SU-DHL-6 (cell line): ENCODE measurements around the gene KLHL4.
"Not testable (repeated sequence)": the region's sequence is repeated elsewhere in the genome, so short reads cannot be mapped to it uniquely, and the experiment has no call there.

Source experiments
- H2AFZ ChIP-seq: fragments of 200-600 bp; sonication (generic); 2 replicates; pipeline ENCODE4 v1.6.1; 2014; ENCODE audit warnings: low read depth, mild to moderate bottlenecking, moderate library complexity, mixed read lengths, antibody characterized with exemption, low read length; ENCODE audit not compliant: severe bottlenecking
- H3F3A ChIP-seq: fragments of 200-600 bp; shearing (Covaris generic); 2 replicates; pipeline ENCODE4 v1.6.0; 2016; ENCODE audit warnings: antibody characterized with exemption, mild to moderate bottlenecking; ENCODE audit not compliant: insufficient read depth
- H3K27ac ChIP-seq: fragments of 200-600 bp; sonication (generic); 2 replicates; pipeline ENCODE4 v1.5.1; 2016; ENCODE audit warnings: low read depth, mild to moderate bottlenecking, low read length, moderate library complexity, mixed read lengths
- H3K27me3 ChIP-seq: fragments of 200-600 bp; sonication (generic), shearing (Covaris generic); 2 replicates; pipeline ENCODE4 v1.6.0; 2014; ENCODE audit warnings: mild to moderate bottlenecking, low read length
- H3K36me3 ChIP-seq: fragments of 200-600 bp; sonication (generic); 2 replicates; pipeline ENCODE4 v1.6.1; 2014; ENCODE audit warnings: mild to moderate bottlenecking, low read length, mixed read lengths
- H3K4me2 ChIP-seq: fragments of 300-600, 200-600 bp; shearing (Covaris generic), sonication (generic); 2 replicates; pipeline ENCODE4 v1.6.0; 2014; ENCODE audit warnings: low read length, low read depth, mild to moderate bottlenecking; ENCODE audit not compliant: poor library complexity, severe bottlenecking
- H3K4me3 ChIP-seq: fragments of 200-600 bp; sonication (generic); 2 replicates; pipeline ENCODE4 v1.5.1; 2014; ENCODE audit warnings: antibody characterized with exemption, low read length, mild to moderate bottlenecking, mixed read lengths; ENCODE audit not compliant: insufficient read depth, poor library complexity, severe bottlenecking
- H3K79me2 ChIP-seq: fragments of 200-600 bp; sonication (generic); 2 replicates; pipeline ENCODE4 v1.6.1; 2014; ENCODE audit warnings: mild to moderate bottlenecking, low read length, moderate library complexity; ENCODE audit not compliant: insufficient read depth
- H3K9ac ChIP-seq: fragments of 200-600 bp; sonication (generic); 2 replicates; pipeline ENCODE4 v1.7.0; 2014; ENCODE audit warnings: mild to moderate bottlenecking, low read length
- H3K9me2 ChIP-seq: fragments of 200-600 bp; sonication (generic); replicated peaks from 2 replicates; pipeline ENCODE4 v1.6.1; 2014; ENCODE audit warnings: low read length; ENCODE audit not compliant: insufficient read depth
- H3K9me3 ChIP-seq: fragments of 200-600 bp; sonication (generic); 2 replicates; pipeline ENCODE4 v1.6.1; 2014; ENCODE audit warnings: low read length, mixed read lengths; ENCODE audit not compliant: insufficient read depth
- H4K20me1 ChIP-seq: fragments of 200-600 bp; sonication (generic); 2 replicates; pipeline ENCODE4 v1.6.1; 2014; ENCODE audit warnings: low read depth, mild to moderate bottlenecking, antibody characterized with exemption, low read length, moderate library complexity, mixed read lengths
- CTCF ChIP-seq: fragments of 200-600 bp; sonication (generic); IDR thresholded peaks from one replicate; pipeline ENCODE4 v1.5.1; 2017; ENCODE audit warnings: antibody characterized with exemption, mild to moderate bottlenecking, low read length, moderate library complexity; ENCODE audit not compliant: insufficient read depth, poor library complexity, severe bottlenecking
- EZH2phosphoT487 ChIP-seq: fragments of 200-600 bp; sonication (generic), shearing (Covaris generic); conservative IDR thresholded peaks from 2 replicates; pipeline ENCODE4 v1.6.1; 2018; ENCODE audit warnings: mild to moderate bottlenecking, antibody characterized with exemption, low read length, moderate library complexity, mixed read lengths

The KLHL4 gene

DNA sequence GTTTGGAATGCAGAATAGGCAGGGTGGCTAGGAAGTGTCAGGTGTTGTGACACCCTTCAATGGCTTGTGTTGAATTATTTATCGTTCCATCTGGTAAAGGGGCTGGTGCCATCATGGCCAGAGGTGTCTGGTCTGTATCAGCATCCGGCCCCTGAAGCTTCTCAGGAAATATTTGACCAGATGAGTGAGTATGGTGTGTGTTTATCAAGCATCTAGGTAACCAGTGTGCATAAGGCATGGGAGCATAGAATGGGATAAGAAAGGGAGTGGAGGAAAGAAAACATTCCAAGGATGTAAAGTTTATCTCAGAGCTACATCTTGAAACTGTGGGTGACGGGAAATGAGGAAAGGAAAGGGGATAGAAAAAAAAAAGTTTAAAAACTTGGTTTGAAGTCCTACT, 109.4 kb downstream of the KLHL4 start:
- Histone ChIP-seq H4K20me1 (no peaks in the 10 kb centered on the region), H3F3A (no peaks in the 10 kb centered on the region), H3K79me2 (no peaks in the 10 kb centered on the region), H3K9me3 (no peaks in the 10 kb centered on the region), H2AFZ (no peak overlapping the region), H3K4me3 (no peak overlapping the region), H3K9ac (no peak overlapping the region), H3K27me3 (no peaks in the 10 kb centered on the region), H3K27ac (no peak overlapping the region), H3K36me3 (no peaks in the 10 kb centered on the region), H3K4me2 (no peak overlapping the region), H3K9me2 (no peaks in the 10 kb centered on the region)
- TF ChIP-seq EZH2phosphoT487 (no peak), CTCF (no peak)

DNA sequence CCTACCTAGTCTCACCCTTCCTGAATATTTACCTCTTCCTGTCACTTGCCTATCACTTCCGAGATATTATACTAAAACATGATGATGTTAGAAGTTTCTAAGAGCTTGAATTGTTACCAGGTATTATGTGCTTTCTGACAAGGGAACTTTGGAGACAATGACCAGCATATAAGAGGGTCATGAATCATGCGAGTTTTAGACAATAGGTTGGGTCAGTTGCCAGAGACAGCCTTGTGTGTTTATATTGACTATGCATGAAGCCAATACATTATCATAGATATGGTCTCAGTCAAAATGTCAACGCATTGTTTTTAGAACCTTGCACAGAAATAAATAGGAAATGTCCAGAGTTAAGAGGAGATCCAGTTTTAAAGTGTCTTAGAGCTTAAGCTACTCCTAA, 116.8 kb downstream of the KLHL4 start:
- H3K4me3 ChIP-seq, result no peak overlapping the region
- TF ChIP-seq EZH2phosphoT487, result no peak
- H4K20me1 ChIP-seq, result no peaks in the 10 kb centered on the region
- no peak overlapping the region for H3K27ac ChIP-seq
- no peaks in the 10 kb centered on the region for H3K9me2 ChIP-seq
- no peaks in the 10 kb centered on the region for H3K36me3 ChIP-seq
- H3K27me3 ChIP-seq, result no peaks in the 10 kb centered on the region
- no peak overlapping the region for H2AFZ ChIP-seq
- no peaks in the 10 kb centered on the region for H3K79me2 ChIP-seq
- H3K9me3 ChIP-seq, result no peaks in the 10 kb centered on the region
- no peaks in the 10 kb centered on the region for H3F3A ChIP-seq
- no peak overlapping the region for H3K4me2 ChIP-seq
- H3K9ac ChIP-seq, result no peak overlapping the region

DNA sequence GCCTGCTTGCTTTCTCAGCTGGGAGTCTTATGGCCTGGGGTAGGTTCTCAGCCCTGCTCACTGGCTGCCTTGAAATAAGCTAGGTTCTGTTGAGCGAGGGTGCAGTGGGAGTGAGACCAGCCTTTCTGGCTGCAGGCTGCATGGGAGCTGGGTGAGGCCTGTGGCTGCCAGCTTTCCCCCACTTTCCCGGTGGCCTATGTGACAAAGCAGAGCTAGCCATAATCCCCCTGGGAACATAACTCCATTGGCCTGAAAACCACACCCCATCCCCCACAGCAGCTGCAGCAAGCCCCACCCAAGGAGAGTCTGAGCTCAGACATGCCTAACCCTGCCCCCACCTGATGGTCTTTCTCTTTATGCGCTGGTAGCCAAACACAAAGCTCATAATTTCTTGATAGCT, 118.9 kb downstream of the KLHL4 start:
- TF ChIP-seq CTCF (no peak), EZH2phosphoT487 (no peak)
- H3K4me2 ChIP-seq, result no peak overlapping the region
- H3K27me3 ChIP-seq, result no peaks in the 10 kb centered on the region
- H2AFZ ChIP-seq, result no peak overlapping the region
- no peaks in the 10 kb centered on the region for H3K36me3 ChIP-seq
- H3K4me3 ChIP-seq, result no peak overlapping the region
- H4K20me1 ChIP-seq, result no peaks in the 10 kb centered on the region
- H3K27ac ChIP-seq, result no peak overlapping the region
- H3K9me2 ChIP-seq, result no peaks in the 10 kb centered on the region
- H3K9me3 ChIP-seq, result no peaks in the 10 kb centered on the region
- no peak overlapping the region for H3K9ac ChIP-seq
- no peaks in the 10 kb centered on the region for H3K79me2 ChIP-seq
- no peaks in the 10 kb centered on the region for H3F3A ChIP-seq

- not testable (repeated sequence) for H2AFZ ChIP-seq, H3K4me3 ChIP-seq, H3K27ac ChIP-seq, H3K36me3 ChIP-seq, H3K27me3 ChIP-seq, H3K79me2 ChIP-seq, H3K4me2 ChIP-seq, H4K20me1 ChIP-seq, H3F3A ChIP-seq, H3K9me2 ChIP-seq, H3K9ac ChIP-seq, H3K9me3 ChIP-seq
These were observed 123.8 kb downstream of the KLHL4 start for GRCh38 chrX:87641439-87641838.
